Measurements from ENCODE around the gene ELAVL3. TPM values are rescaled to one million over a fixed set of nuclear protein-coding genes. Genes with fewer than 3 reads are reported as not detected.

The ELAVL3 gene
- total RNA-seq, result 10 to 100 TPM in 5 of 8 experiments, under 1 TPM in 3; 0.22 to 95.6 (median 47.7) TPM

GRCh38 chr19:11480715-11481533, at the start of gene ELAVL3:
TSS of gene ELAVL3 (minus strand) at chr19:11481046. CDS start at chr19:11480608, 438 bp downstream.
- H3K4me3 ChIP-seq, result peak within 1 kb of the TSS; percentile 75 to 98 (median 84)
- H3K4me1 ChIP-seq (replicated peaks in 1 of 2), result peaks cover 0 to 10% of the 10 kb centered on the region in 2 donors
- peak in 5 of 8 experiments; percentile 7 to 16 (median 14) for ATAC-seq (replicated peaks in 6 of 8)
- peak within 1 kb of the TSS; percentile 86 to 93 for H3K27ac ChIP-seq
- in situ Hi-C loops (cut with MboI; ENCODE audit: low pct_unique_long_range_greater_than_20kb in 2 of 9, low sequenced_read_pairs in 9 of 9, unreplicated experiment in 9 of 9), result loop anchor here in 3 of 9 experiments (25.0 kb wide), 1 partner anchor 194 kb away; the partner anchor contains the start of gene TSPAN16 (in 3 of the 3)
- 11 to 50% (median 20%) methylated on average over 1 to 3 of the region's 77 CpGs; no CpG with 5 or more reads in 7 of the 10 experiments for WGBS, 10 experiments

DNA sequence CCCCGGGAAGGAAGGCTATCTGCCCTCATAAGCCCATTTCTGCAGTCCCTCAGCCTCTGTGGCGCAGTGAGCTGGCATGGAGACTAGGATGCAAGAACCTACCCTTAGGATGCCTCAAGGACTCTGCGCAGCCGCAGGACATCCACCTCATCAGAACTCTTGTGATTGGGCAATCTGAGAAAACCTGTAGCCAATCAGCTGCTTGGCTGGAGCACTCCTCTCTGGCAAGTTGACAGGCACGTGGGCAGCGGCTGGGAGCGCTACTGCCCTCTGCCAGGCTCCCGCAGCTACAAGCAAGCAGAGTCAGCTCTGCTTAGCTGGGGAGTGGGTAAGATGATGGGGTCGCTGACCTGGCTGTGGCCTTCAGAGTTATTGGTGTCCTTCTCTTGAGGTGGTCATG, 49.6 kb upstream of the ELAVL3 start:
- 0 to 100% (median 17%) methylated on average over 1 to 6 of the region's 9 CpGs; no CpG with 5 or more reads in 1 of the 10 experiments for WGBS, 10 experiments
- Histone ChIP-seq H3K4me3 (no peak overlapping the region), H3K27ac (no peak overlapping the region), H3K4me1 (replicated peaks in 1 of 2) (peaks cover 6 to 15% of the 10 kb centered on the region in 2 donors)
- in situ Hi-C loops (cut with MboI; ENCODE audit: low pct_unique_long_range_greater_than_20kb in 2 of 9, low sequenced_read_pairs in 9 of 9, unreplicated experiment in 9 of 9), result no loop called here
- peak in 6 of 8 experiments; percentile 5 to 57 (median 46) for ATAC-seq (replicated peaks in 6 of 8)

GRCh38 chr19:11528551-11529341, 47.9 kb upstream of the ELAVL3 start, which contains the start of gene ECSIT:
TSS of gene ECSIT (minus strand) at chr19:11529134. CDS start at chr19:11519170, 9,964 bp downstream.
- ATAC-seq (replicated peaks in 6 of 8), result peak; percentile 94 to 98 (median 96)
- Histone ChIP-seq H3K4me1 (replicated peaks in 1 of 2) (peaks cover 6 to 14% of the 10 kb centered on the region in 2 donors), H3K4me3 (peak within 1 kb of the TSS; percentile 64 to 97 (median 85)), H3K27ac (peak within 1 kb of the TSS; percentile 94 to 97)
- in situ Hi-C loops (cut with MboI; ENCODE audit: low pct_unique_long_range_greater_than_20kb in 2 of 9, low sequenced_read_pairs in 9 of 9, unreplicated experiment in 9 of 9), result no loop called here
- WGBS, 10 experiments, result 0 to 3% (median 1%) methylated on average over 4 to 21 of the region's 47 CpGs; no CpG with 5 or more reads in 2 of the 10 experiments

- ATAC-seq (replicated peaks in 6 of 8), result no peak
These were observed 38.3 kb upstream of the ELAVL3 start for GRCh38 chr19:11519138-11519537.

DNA sequence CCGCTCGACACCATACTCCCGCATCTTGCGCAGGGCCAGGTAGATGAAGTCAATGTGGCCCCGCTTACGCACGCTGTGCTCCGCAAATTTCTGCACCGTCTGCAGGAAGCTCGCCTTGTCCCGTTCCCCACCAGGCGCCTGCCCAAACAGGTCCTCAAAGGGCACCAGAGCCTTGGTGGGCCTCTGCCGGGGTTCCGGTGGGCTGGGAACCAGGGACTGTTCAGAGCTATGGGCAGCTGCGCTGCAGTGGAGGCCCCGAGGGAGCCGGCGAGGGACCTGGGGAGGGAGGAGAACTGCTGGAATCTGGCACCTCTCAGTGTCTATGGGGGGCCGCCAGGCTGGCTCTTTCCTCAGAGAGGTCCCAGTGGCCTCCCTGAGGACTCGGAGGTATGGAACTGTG, 33.1 kb upstream of the ELAVL3 start:
- H3K27ac ChIP-seq, result no peak overlapping the region
- no peaks in the 10 kb centered on the region for H3K4me1 ChIP-seq (replicated peaks in 1 of 2)
- H3K4me3 ChIP-seq, result no peak overlapping the region
- ATAC-seq (replicated peaks in 6 of 8), result peak in 1 of 8 experiments; percentile 19
- 87 to 100% (median 100%) methylated on average over 1 to 12 of the region's 20 CpGs; no CpG with 5 or more reads in 5 of the 10 experiments for WGBS, 10 experiments
- in situ Hi-C loops (cut with MboI; ENCODE audit: low pct_unique_long_range_greater_than_20kb in 2 of 9, low sequenced_read_pairs in 9 of 9, unreplicated experiment in 9 of 9), result no loop called here

More at GRCh38 chr19:11519138-11519537, 38.3 kb upstream of the ELAVL3 start:
- H3K27ac ChIP-seq, result no peak overlapping the region
- no peaks in the 10 kb centered on the region for H3K4me1 ChIP-seq (replicated peaks in 1 of 2)
- in situ Hi-C loops (cut with MboI; ENCODE audit: low pct_unique_long_range_greater_than_20kb in 2 of 9, low sequenced_read_pairs in 9 of 9, unreplicated experiment in 9 of 9), result no loop called here
- 80 to 100% (median 95%) methylated on average over 1 to 4 of the region's 9 CpGs; no CpG with 5 or more reads in 4 of the 10 experiments for WGBS, 10 experiments
- H3K4me3 ChIP-seq, result no peak overlapping the region

- in situ Hi-C loops (cut with MboI; ENCODE audit: low pct_unique_long_range_greater_than_20kb in 2 of 9, low sequenced_read_pairs in 9 of 9, unreplicated experiment in 9 of 9), result no loop called here
- H3K4me1 ChIP-seq (replicated peaks in 1 of 2), result peaks cover 9 to 10% of the 10 kb centered on the region in 2 donors
- H3K27ac ChIP-seq, result no peak overlapping the region
- ATAC-seq (replicated peaks in 6 of 8), result no peak
- WGBS, 10 experiments, result 60 to 100% (median 96%) methylated on average over 1 to 7 of the region's 8 CpGs; no CpG with 5 or more reads in 5 of the 10 experiments
- H3K4me3 ChIP-seq, result no peak overlapping the region
These were observed 29.6 kb upstream of the ELAVL3 start for GRCh38 chr19:11510444-11510843.

GRCh38 chr19:11507370-11508078, 26.7 kb upstream of the ELAVL3 start:
- Histone ChIP-seq H3K4me1 (replicated peaks in 1 of 2) (peaks cover 9 to 14% of the 10 kb centered on the region in 2 donors), H3K27ac (no peak overlapping the region), H3K4me3 (no peak overlapping the region)
- in situ Hi-C loops (cut with MboI; ENCODE audit: low pct_unique_long_range_greater_than_20kb in 2 of 9, low sequenced_read_pairs in 9 of 9, unreplicated experiment in 9 of 9), result no loop called here
- 40 to 100% (median 89%) methylated on average over 1 to 11 of the region's 18 CpGs; no CpG with 5 or more reads in 6 of the 10 experiments for WGBS, 10 experiments
- ATAC-seq (replicated peaks in 6 of 8), result no peak

- 80 to 100% (median 86%) methylated on average over 1 to 2 of the region's 6 CpGs; no CpG with 5 or more reads in 7 of the 10 experiments for WGBS, 10 experiments
- Histone ChIP-seq H3K4me1 (replicated peaks in 1 of 2) (peaks cover 9 to 14% of the 10 kb centered on the region in 2 donors), H3K4me3 (no peak overlapping the region), H3K27ac (peak overlapping the region in 1 of 2 donors; percentile 17)
- in situ Hi-C loops (cut with MboI; ENCODE audit: low pct_unique_long_range_greater_than_20kb in 2 of 9, low sequenced_read_pairs in 9 of 9, unreplicated experiment in 9 of 9), result no loop called here
- ATAC-seq (replicated peaks in 6 of 8), result no peak
These were observed 26.1 kb upstream of the ELAVL3 start for GRCh38 chr19:11506967-11507366.

DNA sequence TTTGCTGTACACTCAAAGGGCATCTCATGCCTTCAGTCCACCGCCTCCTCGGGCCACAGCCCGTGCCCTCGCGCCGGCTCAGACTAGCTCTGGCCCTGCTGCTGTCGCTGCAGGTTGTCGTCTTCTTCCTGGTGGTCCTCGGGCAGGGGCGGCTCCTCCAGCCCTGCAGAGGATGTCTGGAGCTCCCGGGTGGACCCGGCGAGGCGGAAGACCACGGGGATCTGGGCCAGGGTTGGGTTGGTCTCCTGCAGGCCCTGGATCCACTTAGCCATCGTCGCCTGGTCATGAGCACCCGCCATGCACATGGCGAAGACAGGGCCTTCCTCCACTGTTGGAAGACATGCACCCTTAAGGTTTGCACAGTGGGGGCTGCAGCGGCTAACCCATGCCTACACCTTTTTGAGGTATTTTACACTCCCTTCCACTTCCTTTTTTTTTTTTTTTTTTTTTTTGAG, 25.3 kb upstream of the ELAVL3 start:
- Histone ChIP-seq H3K4me1 (replicated peaks in 1 of 2) (peaks cover 9 to 14% of the 10 kb centered on the region in 2 donors), H3K27ac (peak overlapping the region; percentile 95 to 96), H3K4me3 (peak overlapping the region; percentile 72 to 87 (median 82))
- ATAC-seq (replicated peaks in 6 of 8), result peak; percentile 17 to 49 (median 38)
- in situ Hi-C loops (cut with MboI; ENCODE audit: low pct_unique_long_range_greater_than_20kb in 2 of 9, low sequenced_read_pairs in 9 of 9, unreplicated experiment in 9 of 9), result no loop called here
- WGBS, 10 experiments, result 6 to 77% (median 42%) methylated on average over 2 to 7 of the region's 20 CpGs; no CpG with 5 or more reads in 6 of the 10 experiments

GRCh38 chr19:11505504-11506100, 24.8 kb upstream of the ELAVL3 start, which contains the start of gene ZNF653:
TSS of gene ZNF653 (minus strand) at chr19:11505839. CDS start at chr19:11505786, 53 bp downstream.
- peak within 1 kb of the TSS; percentile 95 to 96 for H3K27ac ChIP-seq
- 0 to 3% methylated on average over 6 to 10 of the region's 65 CpGs; no CpG with 5 or more reads in 8 of the 10 experiments for WGBS, 10 experiments
- in situ Hi-C loops (cut with MboI; ENCODE audit: low pct_unique_long_range_greater_than_20kb in 2 of 9, low sequenced_read_pairs in 9 of 9, unreplicated experiment in 9 of 9), result no loop called here
- ATAC-seq (replicated peaks in 6 of 8), result peak; percentile 62 to 79 (median 72)
- peak within 1 kb of the TSS; percentile 72 to 87 (median 82) for H3K4me3 ChIP-seq
- H3K4me1 ChIP-seq (replicated peaks in 1 of 2), result peaks cover 9 to 14% of the 10 kb centered on the region in 2 donors

GRCh38 chr19:11505032-11505503, 24.2 kb upstream of the ELAVL3 start:
- Histone ChIP-seq H3K4me3 (peak overlapping the region; percentile 72 to 87 (median 82)), H3K4me1 (replicated peaks in 1 of 2) (peaks cover 9 to 14% of the 10 kb centered on the region in 2 donors), H3K27ac (peak overlapping the region; percentile 95 to 96)
- ATAC-seq (replicated peaks in 6 of 8), result peak; percentile 88 to 94 (median 92)
- in situ Hi-C loops (cut with MboI; ENCODE audit: low pct_unique_long_range_greater_than_20kb in 2 of 9, low sequenced_read_pairs in 9 of 9, unreplicated experiment in 9 of 9), result no loop called here
- WGBS, 10 experiments, result no CpG with 5 or more reads among the region's 33 CpGs
